Ishikawa (cell line): Measurements from ENCODE around the gene COL23A1.

ENCODE experiments used
- CREB1 ChIP-seq: IDR thresholded peaks from 2 replicates; pipeline ENCODE4 v1.6.1; 2012; ENCODE audit warnings: low read depth
- EP300 ChIP-seq: IDR thresholded peaks from 2 replicates; pipeline ENCODE4 v1.6.1; 2012; ENCODE audit warnings: borderline replicate concordance
- FOXM1 ChIP-seq: IDR thresholded peaks from 2 replicates; pipeline ENCODE4 v1.6.1; 2012; ENCODE audit warnings: low read depth, borderline replicate concordance
- MAX ChIP-seq: IDR thresholded peaks from 2 replicates; pipeline ENCODE4 v1.6.1; 2012
- TAF1 ChIP-seq: IDR thresholded peaks from 2 replicates; pipeline ENCODE4 v1.6.1; 2012; ENCODE audit warnings: low read depth, mild to moderate bottlenecking
- USF1 ChIP-seq: IDR thresholded peaks from 2 replicates; pipeline ENCODE4 v1.6.1; 2012
- YY1 ChIP-seq: IDR thresholded peaks from 2 replicates; pipeline ENCODE4 v1.6.1; 2012; ENCODE audit warnings: low read depth

GRCh38 chr5:178236126-178236525 is 354.1 kb downstream of the COL23A1 start:
- TF ChIP-seq USF1 (no peak), YY1 (no peak), TAF1 (no peak), CREB1 (no peak), FOXM1 (no peak), EP300 (no peak), MAX (no peak)
